GM23338 (cell line): Measurements from ENCODE around the gene MFAP4. TPM values are rescaled to one million over a fixed set of nuclear protein-coding genes. Genes with fewer than 3 reads are reported as not detected.

Experiments
- ATAC-seq: fragments of 200-7000 bp; cut with Tn5 transposase; 3 replicates; pipeline ENCODE4 v1.9.1; 2020
- DNase-seq: peaks from one replicate; pipeline ENCODE4 v3.0.0-alpha.2; 2015; ENCODE audit warnings: low spot score
- H2AFZ ChIP-seq: fragments of 200-600 bp; sonication (generic); 2 replicates; pipeline ENCODE4 v1.8.0; 2016; ENCODE audit warnings: antibody characterized with exemption, mild to moderate bottlenecking, moderate library complexity
- H3F3A ChIP-seq: fragments of 200-600 bp; sonication (generic); replicated peaks from 2 replicates; pipeline ENCODE4 v1.8.0; 2017; ENCODE audit warnings: antibody characterized with exemption, mixed run types, low read depth
- H3K27ac ChIP-seq: fragments of 200-600 bp; sonication (generic); 2 replicates; pipeline ENCODE4 v1.6.1; 2016; ENCODE audit warnings: low read depth
- H3K27me3 ChIP-seq: fragments of 200-600 bp; sonication (generic); 2 replicates; pipeline ENCODE4 v1.8.0; 2016; ENCODE audit warnings: mild to moderate bottlenecking, mixed run types, moderate library complexity; ENCODE audit not compliant: insufficient read depth
- H3K36me3 ChIP-seq: fragments of 200-600 bp; sonication (generic); 2 replicates; pipeline ENCODE4 v1.8.0; 2016; ENCODE audit warnings: mild to moderate bottlenecking; ENCODE audit not compliant: insufficient read depth
- H3K4me1 ChIP-seq: fragments of 200-600 bp; sonication (generic); 2 replicates; pipeline ENCODE4 v1.8.0; 2016; ENCODE audit warnings: mild to moderate bottlenecking, moderate library complexity; ENCODE audit not compliant: insufficient read depth
- H3K4me2 ChIP-seq: fragments of 200-600 bp; sonication (generic); 2 replicates; pipeline ENCODE4 v1.7.1; 2017; ENCODE audit warnings: mixed run types
- H3K4me3 ChIP-seq: fragments of 200-600 bp; sonication (generic); 2 replicates; pipeline ENCODE4 v1.6.1; 2016; ENCODE audit warnings: mixed run types
- H3K79me2 ChIP-seq: fragments of 200-600 bp; sonication (generic); replicated peaks from 2 replicates; pipeline ENCODE4 v1.8.0; 2017; ENCODE audit warnings: mild to moderate bottlenecking; ENCODE audit not compliant: insufficient read depth
- H3K9me2 ChIP-seq: fragments of 200-600 bp; sonication (generic); 2 replicates; pipeline ENCODE4 v1.8.0; 2017; ENCODE audit not compliant: insufficient read depth
- H4K20me1 ChIP-seq: fragments of 200-600 bp; sonication (generic); replicated peaks from 2 replicates; pipeline ENCODE4 v1.8.0; 2017; ENCODE audit warnings: mild to moderate bottlenecking; ENCODE audit not compliant: insufficient read depth
- H3K27ac Mint-ChIP-seq: 2 replicates; pipeline ENCODE4 v1.8.0; 2020; ENCODE audit warnings: inconsistent platforms, mild to moderate bottlenecking, moderate library complexity, mixed read lengths
- H3K27me3 Mint-ChIP-seq: 3 replicates; pipeline ENCODE4 v1.8.0; 2022; ENCODE audit warnings: low read depth, mild to moderate bottlenecking, moderate library complexity, mixed read lengths, inconsistent platforms; ENCODE audit not compliant: insufficient read depth, poor library complexity
- H3K36me3 Mint-ChIP-seq: 3 replicates; pipeline ENCODE4 v1.8.0; 2021; ENCODE audit warnings: low read depth, mild to moderate bottlenecking, inconsistent platforms, moderate library complexity, mixed read lengths
- H3K4me1 Mint-ChIP-seq: 3 replicates; pipeline ENCODE4 v1.8.0; 2020; ENCODE audit warnings: mild to moderate bottlenecking, inconsistent platforms, mixed read lengths
- H3K4me3 Mint-ChIP-seq: 3 replicates; pipeline ENCODE4 v1.8.0; 2021; ENCODE audit warnings: moderate library complexity, mild to moderate bottlenecking, inconsistent platforms, mixed read lengths
- H3K9me3 Mint-ChIP-seq: 3 replicates; pipeline ENCODE4 v1.8.0; 2020; ENCODE audit warnings: moderate library complexity, mild to moderate bottlenecking, inconsistent platforms, mixed read lengths
- CREB1 ChIP-seq: fragments of 250-450 bp; sonication (Bioruptor Pico); IDR thresholded peaks from 2 replicates; pipeline ENCODE4 v1.5.0; 2020; ENCODE audit warnings: low read depth, mild to moderate bottlenecking, moderate library complexity
- EZH2 ChIP-seq: fragments of 200-600 bp; sonication (generic); IDR thresholded peaks from one replicate; pipeline ENCODE4 v1.8.0; 2017; ENCODE audit warnings: antibody characterized with exemption, mild to moderate bottlenecking, low read depth; ENCODE audit not compliant: unreplicated experiment
- EZH2phosphoT487 ChIP-seq: fragments of 200-600 bp; sonication (generic); IDR thresholded peaks from one replicate; pipeline ENCODE4 v1.8.1; 2018; ENCODE audit warnings: antibody characterized with exemption; ENCODE audit not compliant: unreplicated experiment
- JUNB ChIP-seq: IDR thresholded peaks from one replicate; pipeline ENCODE4 v1.6.1; 2016; ENCODE audit warnings: antibody characterized with exemption; ENCODE audit not compliant: unreplicated experiment
- NANOG ChIP-seq: IDR thresholded peaks from 2 replicates; pipeline ENCODE4 v1.6.1; 2016; ENCODE audit warnings: antibody characterized with exemption, borderline replicate concordance
- POLR2AphosphoS5 ChIP-seq: IDR thresholded peaks from 2 replicates; pipeline ENCODE4 v1.6.1; 2016; ENCODE audit warnings: antibody characterized with exemption, low read depth
- STAT1 ChIP-seq: IDR thresholded peaks from one replicate; pipeline ENCODE4 v1.6.1; 2016; ENCODE audit warnings: antibody characterized with exemption; ENCODE audit not compliant: unreplicated experiment
- ZNF114 ChIP-seq: fragments of 250-450 bp; sonication (Bioruptor Pico); IDR thresholded peaks from 2 replicates; pipeline ENCODE4 v1.5.0; 2020; ENCODE audit warnings: mild to moderate bottlenecking, moderate library complexity
- ZNF331 ChIP-seq: fragments of 250-450 bp; sonication (Bioruptor Pico); IDR thresholded peaks from 2 replicates; pipeline ENCODE4 v1.5.0; 2020; ENCODE audit warnings: low read depth, mild to moderate bottlenecking, moderate library complexity
- polyA plus RNA-seq: library from polyadenylated mRNA; unstranded; fragments of >200 nt; fragmentation: Nextera tagmentation; extraction: Ambion mirVana; gene quantifications from 2 replicates; pipeline ENCODE4 v1.2.1, GENCODE V29; 2016
- total RNA-seq: library from RNA; depleted of rRNA; stranded (reverse); fragments of >200 nt; shearing (Covaris generic); gene quantifications from 2 replicates; pipeline ENCODE4 v1.2.3, GENCODE V29; 2014
- TF ChIP-seq, protein P1 (sequence below), 2 experiments: fragments of 200-600 bp in 1 of 2; sonication (generic) in 1 of 2; conservative IDR thresholded peaks; 2 replicates each; pipeline versions ENCODE4 v1.5.1 to v1.6.1; 2016 to 2017; ENCODE audit warnings: antibody characterized with exemption in 2 of 2, low read depth in 2 of 2, mild to moderate bottlenecking in 2 of 2, moderate library complexity in 1 of 2
- TF ChIP-seq, protein P2 (sequence below): IDR thresholded peaks from 2 replicates; pipeline ENCODE4 v1.6.1; 2016; ENCODE audit warnings: antibody characterized with exemption
- TF ChIP-seq, protein P3 (sequence below): fragments of 250-450 bp; sonication (Bioruptor Pico); IDR thresholded peaks from 2 replicates; pipeline ENCODE4 v1.5.0; 2020; ENCODE audit warnings: mild to moderate bottlenecking, moderate library complexity
- TF ChIP-seq, protein P4 (sequence below): IDR thresholded peaks from one replicate; pipeline ENCODE4 v1.6.1; 2018; ENCODE audit warnings: antibody characterized with exemption; ENCODE audit not compliant: unreplicated experiment

Gene MFAP4
- total and polyA plus RNA-seq, 2 experiments from 2014 or later, result 7.7 to 9.7 TPM

DNA sequence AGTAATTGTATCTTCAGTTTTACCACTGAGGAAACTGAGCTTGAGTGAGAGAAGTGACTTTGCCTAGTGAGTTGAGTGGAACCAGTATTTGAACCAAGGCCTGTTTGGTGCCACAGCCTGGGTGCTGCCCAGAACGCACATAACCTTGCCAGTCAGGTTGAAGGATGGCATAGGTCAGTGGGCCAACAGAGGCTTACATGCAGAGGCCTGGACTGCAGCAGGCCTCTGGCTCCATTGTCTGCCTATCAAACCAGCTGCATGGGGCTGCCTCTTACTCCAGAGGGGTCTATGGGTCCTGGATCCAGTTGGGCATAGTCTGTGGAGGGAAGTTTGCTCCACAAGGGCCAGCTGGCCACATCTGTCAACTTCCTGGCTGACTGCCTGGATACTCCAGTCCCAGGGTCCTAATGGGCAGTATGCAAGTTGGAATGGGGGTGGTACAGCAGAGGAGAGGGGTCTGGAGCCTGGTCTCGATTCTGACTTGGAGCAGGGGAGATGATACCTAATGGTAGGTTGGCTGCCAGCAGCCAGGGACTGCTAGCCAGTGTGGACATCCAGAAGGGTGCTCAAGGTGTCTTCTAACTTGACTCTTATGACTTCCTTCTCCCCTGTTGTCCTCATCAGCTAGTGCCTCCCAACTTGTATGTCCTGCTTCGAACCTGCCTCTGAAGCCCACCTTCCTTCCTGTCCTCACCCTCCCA lies 12.9 kb upstream of the MFAP4 start:
- H3F3A ChIP-seq, result no peaks in the 10 kb centered on the region
- Mint-ChIP-seq H3K4me3 (no peak overlapping the region), H3K36me3 (no peaks in the 10 kb centered on the region), H3K27ac (no peak overlapping the region), H3K4me1 (peaks cover 6% of the 10 kb centered on the region), H3K9me3 (no peaks in the 10 kb centered on the region), H3K27me3 (peaks cover 7% of the 10 kb centered on the region)
- no peak overlapping the region for H2AFZ ChIP-seq
- no peak for TF ChIP-seq EZH2
- TF ChIP-seq NANOG, result no peak
- TF ChIP-seq, protein P1, sequence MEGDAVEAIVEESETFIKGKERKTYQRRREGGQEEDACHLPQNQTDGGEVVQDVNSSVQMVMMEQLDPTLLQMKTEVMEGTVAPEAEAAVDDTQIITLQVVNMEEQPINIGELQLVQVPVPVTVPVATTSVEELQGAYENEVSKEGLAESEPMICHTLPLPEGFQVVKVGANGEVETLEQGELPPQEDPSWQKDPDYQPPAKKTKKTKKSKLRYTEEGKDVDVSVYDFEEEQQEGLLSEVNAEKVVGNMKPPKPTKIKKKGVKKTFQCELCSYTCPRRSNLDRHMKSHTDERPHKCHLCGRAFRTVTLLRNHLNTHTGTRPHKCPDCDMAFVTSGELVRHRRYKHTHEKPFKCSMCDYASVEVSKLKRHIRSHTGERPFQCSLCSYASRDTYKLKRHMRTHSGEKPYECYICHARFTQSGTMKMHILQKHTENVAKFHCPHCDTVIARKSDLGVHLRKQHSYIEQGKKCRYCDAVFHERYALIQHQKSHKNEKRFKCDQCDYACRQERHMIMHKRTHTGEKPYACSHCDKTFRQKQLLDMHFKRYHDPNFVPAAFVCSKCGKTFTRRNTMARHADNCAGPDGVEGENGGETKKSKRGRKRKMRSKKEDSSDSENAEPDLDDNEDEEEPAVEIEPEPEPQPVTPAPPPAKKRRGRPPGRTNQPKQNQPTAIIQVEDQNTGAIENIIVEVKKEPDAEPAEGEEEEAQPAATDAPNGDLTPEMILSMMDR (conservative IDR thresholded peaks at IDR 0.05; ENCODE audit: low read depth in 2 of 2), result no peak
- TF ChIP-seq, protein P2, sequence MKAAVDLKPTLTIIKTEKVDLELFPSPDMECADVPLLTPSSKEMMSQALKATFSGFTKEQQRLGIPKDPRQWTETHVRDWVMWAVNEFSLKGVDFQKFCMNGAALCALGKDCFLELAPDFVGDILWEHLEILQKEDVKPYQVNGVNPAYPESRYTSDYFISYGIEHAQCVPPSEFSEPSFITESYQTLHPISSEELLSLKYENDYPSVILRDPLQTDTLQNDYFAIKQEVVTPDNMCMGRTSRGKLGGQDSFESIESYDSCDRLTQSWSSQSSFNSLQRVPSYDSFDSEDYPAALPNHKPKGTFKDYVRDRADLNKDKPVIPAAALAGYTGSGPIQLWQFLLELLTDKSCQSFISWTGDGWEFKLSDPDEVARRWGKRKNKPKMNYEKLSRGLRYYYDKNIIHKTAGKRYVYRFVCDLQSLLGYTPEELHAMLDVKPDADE, result no peak
- no peak for TF ChIP-seq EZH2phosphoT487
- no peak for TF ChIP-seq ZNF114
- no peak for TF ChIP-seq JUNB
- TF ChIP-seq, protein P3, sequence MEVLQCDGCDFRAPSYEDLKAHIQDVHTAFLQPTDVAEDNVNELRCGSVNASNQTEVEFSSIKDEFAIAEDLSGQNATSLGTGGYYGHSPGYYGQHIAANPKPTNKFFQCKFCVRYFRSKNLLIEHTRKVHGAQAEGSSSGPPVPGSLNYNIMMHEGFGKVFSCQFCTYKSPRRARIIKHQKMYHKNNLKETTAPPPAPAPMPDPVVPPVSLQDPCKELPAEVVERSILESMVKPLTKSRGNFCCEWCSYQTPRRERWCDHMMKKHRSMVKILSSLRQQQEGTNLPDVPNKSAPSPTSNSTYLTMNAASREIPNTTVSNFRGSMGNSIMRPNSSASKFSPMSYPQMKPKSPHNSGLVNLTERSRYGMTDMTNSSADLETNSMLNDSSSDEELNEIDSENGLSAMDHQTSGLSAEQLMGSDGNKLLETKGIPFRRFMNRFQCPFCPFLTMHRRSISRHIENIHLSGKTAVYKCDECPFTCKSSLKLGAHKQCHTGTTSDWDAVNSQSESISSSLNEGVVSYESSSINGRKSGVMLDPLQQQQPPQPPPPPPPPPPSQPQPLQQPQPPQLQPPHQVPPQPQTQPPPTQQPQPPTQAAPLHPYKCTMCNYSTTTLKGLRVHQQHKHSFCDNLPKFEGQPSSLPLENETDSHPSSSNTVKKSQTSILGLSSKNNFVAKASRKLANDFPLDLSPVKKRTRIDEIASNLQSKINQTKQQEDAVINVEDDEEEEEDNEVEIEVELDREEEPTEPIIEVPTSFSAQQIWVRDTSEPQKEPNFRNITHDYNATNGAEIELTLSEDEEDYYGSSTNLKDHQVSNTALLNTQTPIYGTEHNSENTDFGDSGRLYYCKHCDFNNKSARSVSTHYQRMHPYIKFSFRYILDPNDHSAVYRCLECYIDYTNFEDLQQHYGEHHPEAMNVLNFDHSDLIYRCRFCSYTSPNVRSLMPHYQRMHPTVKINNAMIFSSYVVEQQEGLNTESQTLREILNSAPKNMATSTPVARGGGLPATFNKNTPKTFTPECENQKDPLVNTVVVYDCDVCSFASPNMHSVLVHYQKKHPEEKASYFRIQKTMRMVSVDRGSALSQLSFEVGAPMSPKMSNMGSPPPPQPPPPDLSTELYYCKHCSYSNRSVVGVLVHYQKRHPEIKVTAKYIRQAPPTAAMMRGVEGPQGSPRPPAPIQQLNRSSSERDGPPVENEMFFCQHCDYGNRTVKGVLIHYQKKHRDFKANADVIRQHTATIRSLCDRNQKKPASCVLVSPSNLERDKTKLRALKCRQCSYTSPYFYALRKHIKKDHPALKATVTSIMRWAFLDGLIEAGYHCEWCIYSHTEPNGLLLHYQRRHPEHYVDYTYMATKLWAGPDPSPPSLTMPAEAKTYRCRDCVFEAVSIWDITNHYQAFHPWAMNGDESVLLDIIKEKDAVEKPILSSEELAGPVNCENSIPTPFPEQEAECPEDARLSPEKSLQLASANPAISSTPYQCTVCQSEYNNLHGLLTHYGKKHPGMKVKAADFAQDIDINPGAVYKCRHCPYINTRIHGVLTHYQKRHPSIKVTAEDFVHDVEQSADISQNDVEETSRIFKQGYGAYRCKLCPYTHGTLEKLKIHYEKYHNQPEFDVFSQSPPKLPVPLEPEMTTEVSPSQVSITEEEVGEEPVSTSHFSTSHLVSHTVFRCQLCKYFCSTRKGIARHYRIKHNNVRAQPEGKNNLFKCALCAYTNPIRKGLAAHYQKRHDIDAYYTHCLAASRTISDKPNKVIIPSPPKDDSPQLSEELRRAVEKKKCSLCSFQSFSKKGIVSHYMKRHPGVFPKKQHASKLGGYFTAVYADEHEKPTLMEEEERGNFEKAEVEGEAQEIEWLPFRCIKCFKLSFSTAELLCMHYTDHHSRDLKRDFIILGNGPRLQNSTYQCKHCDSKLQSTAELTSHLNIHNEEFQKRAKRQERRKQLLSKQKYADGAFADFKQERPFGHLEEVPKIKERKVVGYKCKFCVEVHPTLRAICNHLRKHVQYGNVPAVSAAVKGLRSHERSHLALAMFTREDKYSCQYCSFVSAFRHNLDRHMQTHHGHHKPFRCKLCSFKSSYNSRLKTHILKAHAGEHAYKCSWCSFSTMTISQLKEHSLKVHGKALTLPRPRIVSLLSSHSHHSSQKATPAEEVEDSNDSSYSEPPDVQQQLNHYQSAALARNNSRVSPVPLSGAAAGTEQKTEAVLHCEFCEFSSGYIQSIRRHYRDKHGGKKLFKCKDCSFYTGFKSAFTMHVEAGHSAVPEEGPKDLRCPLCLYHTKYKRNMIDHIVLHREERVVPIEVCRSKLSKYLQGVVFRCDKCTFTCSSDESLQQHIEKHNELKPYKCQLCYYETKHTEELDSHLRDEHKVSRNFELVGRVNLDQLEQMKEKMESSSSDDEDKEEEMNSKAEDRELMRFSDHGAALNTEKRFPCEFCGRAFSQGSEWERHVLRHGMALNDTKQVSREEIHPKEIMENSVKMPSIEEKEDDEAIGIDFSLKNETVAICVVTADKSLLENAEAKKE (CRISPR knock-in tag), result no peak
- TF ChIP-seq ZNF331, result no peak
- no peak for TF ChIP-seq CREB1
- TF ChIP-seq, protein P4, sequence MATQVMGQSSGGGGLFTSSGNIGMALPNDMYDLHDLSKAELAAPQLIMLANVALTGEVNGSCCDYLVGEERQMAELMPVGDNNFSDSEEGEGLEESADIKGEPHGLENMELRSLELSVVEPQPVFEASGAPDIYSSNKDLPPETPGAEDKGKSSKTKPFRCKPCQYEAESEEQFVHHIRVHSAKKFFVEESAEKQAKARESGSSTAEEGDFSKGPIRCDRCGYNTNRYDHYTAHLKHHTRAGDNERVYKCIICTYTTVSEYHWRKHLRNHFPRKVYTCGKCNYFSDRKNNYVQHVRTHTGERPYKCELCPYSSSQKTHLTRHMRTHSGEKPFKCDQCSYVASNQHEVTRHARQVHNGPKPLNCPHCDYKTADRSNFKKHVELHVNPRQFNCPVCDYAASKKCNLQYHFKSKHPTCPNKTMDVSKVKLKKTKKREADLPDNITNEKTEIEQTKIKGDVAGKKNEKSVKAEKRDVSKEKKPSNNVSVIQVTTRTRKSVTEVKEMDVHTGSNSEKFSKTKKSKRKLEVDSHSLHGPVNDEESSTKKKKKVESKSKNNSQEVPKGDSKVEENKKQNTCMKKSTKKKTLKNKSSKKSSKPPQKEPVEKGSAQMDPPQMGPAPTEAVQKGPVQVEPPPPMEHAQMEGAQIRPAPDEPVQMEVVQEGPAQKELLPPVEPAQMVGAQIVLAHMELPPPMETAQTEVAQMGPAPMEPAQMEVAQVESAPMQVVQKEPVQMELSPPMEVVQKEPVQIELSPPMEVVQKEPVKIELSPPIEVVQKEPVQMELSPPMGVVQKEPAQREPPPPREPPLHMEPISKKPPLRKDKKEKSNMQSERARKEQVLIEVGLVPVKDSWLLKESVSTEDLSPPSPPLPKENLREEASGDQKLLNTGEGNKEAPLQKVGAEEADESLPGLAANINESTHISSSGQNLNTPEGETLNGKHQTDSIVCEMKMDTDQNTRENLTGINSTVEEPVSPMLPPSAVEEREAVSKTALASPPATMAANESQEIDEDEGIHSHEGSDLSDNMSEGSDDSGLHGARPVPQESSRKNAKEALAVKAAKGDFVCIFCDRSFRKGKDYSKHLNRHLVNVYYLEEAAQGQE, result no peak
- no peak for TF ChIP-seq STAT1
- no peak for TF ChIP-seq POLR2AphosphoS5
- no peak for DNase-seq
- peaks cover 3% of the 10 kb centered on the region; the same call in 1 of the 2 replicates for H3K4me1 ChIP-seq
- no peaks in the 10 kb centered on the region for H3K36me3 ChIP-seq
- no peaks in the 10 kb centered on the region for H3K79me2 ChIP-seq
- no peak for ATAC-seq
- H3K9me2 ChIP-seq, result 0 out of 2 replicates have a peak, but pooled peaks cover 8% of the 10 kb centered on the region
- no peak overlapping the region for H3K4me3 ChIP-seq
- no peak overlapping the region for H3K27ac ChIP-seq
- H4K20me1 ChIP-seq, result no peaks in the 10 kb centered on the region
- no peaks in the 10 kb centered on the region for H3K27me3 ChIP-seq
- H3K4me2 ChIP-seq, result no peak overlapping the region
